ENCODE measurements around the gene CCDC78.

Gene CCDC78

DNA sequence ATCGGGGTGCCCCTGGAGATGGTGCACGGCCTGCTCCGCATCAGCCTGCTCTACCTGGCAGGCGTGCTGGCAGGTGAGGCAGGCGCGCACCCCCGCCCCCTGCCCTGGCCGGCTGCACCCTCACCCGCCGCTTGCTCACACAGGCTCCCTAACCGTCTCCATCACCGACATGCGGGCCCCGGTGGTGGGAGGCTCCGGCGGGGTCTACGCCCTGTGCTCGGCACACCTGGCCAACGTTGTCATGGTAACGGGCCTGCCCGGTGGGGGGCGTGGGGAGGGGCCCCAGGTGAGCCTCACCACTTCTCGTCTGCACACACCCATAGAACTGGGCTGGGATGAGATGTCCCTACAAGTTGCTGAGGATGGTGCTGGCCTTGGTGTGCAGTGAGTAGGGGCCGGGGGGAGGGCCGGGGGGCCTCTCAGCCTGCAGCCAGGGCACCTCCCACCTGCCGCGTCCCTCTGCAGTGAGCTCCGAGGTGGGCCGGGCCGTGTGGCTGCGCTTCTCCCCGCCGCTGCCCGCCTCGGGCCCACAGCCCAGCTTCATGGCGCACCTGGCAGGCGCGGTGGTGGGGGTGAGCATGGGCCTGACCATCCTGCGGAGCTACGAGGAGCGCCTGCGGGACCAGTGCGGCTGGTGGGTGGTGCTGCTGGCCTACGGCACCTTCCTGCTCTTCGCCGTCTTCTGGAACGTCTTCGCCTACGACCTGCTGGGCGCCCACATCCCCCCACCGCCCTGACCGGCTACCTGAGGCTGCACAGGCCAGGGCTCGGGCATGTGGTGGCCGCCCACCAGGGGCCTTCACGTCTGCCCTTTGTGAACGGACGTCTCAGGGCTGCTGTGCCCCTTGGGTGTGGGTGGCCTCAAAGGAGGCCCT is 48.7 kb downstream of the CCDC78 start:
- FAIRE-seq: no peak

DNA sequence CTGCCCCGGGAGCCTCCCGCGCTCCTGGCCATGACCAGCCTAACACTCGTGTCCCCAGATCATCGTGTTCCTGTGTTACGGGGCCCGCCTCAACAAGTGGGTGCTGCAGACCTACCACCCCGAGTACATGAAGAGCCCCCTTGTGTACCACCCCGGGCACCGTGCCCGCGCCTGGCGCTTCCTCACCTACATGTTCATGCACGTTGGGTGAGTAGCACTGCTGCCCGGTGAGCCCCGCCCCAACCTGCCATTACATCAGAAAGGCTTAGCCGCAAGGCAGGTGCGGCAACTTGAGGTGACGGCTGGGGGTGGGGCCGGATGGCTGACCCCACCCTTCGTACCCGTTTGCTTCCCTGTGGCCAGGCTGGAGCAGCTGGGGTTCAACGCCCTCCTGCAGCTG is 49.3 kb downstream of the CCDC78 start:
- FAIRE-seq: no peak

DNA sequence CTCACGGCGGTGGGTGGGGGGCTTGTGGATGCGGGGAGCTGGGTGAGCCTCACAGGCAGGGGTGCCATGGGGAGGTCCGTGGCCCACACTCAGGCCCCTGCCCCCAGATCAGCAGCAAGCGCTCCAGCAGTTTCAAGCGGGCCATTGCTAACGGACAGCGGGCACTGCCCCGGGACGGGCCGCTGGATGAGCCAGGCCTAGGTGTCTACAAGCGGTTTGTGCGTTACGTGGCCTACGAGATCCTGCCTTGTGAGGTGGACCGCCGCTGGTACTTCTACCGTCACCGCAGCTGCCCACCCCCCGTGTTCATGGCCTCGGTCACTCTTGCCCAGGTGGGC is 49.7 kb downstream of the CCDC78 start:
- no peak for FAIRE-seq

DNA sequence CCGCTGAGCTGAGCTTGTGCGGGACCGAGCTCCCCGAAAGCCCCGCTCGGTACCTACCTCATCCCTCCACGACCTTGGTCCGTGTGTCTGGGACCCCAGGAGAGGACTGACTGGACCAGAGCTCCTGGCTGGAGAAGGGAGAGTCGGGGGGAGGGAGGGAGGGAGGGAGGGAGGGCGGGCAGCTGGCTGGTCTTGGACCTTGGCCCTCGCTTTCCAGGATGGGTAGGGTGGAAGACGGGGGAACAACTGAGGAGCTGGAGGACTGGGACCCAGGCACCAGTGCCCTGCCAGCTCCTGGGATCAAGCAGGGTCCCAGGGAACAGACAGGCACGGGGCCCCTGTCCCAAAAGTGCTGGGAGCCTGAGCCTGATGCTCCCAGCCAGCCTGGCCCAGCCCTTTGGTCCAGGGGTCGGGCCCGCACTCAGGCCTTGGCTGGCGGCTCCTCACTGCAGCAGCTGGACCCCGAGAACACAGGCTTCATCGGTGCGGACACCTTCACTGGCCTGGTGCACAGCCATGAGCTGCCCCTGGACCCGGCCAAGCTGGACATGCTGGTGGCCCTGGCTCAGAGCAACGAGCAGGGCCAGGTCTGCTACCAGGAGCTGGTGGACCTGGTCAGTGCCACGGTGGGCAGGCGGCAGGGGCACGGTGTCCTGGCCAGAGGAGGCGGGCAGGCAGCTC is 50.2 kb downstream of the CCDC78 start:
- FAIRE-seq: no peak

DNA sequence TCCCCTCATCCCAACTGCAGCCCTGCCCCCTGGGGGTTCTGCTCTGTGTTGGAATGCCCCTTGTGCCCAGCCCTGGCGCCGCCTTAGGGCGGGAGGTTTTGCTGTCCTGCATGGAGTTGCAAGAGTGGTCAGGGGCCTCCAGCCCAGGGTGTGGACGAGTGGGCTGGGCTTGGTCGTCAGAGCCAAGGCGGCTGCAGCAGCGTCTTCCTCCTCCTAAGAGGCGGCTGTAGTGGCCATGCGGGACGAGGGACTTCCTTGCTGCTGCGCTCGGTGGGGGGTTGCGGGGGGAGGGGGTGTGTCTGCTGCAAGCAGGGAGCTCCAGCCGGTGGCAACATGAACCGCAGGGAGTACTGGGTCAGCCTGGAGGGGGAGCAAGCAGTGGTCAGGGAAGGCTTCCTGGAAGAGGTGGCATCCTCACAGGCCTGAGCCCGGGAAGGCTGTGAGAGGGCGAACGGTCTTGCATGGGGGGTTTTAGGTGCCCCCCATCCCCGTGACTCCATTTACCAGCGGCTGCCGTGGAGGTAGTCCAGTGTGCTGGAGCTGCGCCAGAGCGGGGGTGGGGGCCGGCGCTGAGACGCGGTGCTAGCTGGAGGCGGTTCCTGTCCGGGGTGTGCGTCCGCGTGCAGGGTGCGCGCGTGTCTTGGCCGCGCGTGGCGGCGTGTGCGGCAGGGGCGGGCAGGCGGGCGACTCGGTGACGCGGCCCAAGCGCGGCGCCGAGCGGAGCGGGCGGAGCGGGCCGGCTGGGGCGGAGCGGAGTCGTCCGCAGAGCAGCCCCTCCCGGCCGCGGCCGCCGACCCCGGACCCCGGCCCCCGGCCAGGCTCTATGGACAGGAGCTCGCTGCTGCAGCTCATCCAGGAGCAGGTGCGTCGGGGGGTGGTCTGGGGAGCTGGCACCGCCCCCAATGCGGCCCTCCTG is 51.0 kb downstream of the CCDC78 start, which contains the start of gene RHBDL1:
RHBDL1 (plus strand) TSS at position 704 of the 916 bp plus-strand sequence; CDS start at position 824, 120 bp downstream.
- no peak for FAIRE-seq

DNA sequence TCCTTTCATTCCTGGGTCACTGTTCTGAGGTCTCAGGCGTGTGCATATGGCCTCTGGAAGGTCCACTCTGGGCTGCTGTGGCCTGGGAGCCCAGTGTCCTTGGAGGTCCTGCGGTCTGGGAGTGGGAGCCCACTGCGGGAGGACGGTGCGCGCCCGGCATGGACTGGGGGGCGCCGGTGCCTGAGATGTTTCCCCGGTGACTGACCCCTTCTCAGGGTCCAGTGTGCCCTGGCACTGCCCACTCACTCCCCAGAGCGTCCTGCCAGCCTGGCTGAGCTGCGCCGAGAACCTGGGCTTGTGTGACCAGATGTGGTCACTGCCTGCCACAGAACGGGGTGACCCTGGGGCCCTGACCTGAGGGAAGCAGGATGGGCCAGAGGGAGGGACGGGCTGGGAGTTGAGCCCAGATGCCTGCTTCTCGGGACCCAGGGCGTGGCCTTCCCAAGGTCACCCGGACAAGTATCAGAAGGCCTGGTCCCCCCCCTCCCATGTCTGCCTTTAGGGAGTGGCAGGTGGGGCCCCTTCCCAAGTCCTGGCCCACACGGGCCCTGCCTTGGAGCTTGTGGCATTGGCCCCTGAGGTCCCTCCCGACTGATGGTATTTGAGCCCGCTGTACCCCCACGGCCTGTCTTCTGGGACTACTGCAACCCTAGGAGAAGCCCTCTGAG is 51.9 kb downstream of the CCDC78 start:
- FAIRE-seq: no peak

DNA sequence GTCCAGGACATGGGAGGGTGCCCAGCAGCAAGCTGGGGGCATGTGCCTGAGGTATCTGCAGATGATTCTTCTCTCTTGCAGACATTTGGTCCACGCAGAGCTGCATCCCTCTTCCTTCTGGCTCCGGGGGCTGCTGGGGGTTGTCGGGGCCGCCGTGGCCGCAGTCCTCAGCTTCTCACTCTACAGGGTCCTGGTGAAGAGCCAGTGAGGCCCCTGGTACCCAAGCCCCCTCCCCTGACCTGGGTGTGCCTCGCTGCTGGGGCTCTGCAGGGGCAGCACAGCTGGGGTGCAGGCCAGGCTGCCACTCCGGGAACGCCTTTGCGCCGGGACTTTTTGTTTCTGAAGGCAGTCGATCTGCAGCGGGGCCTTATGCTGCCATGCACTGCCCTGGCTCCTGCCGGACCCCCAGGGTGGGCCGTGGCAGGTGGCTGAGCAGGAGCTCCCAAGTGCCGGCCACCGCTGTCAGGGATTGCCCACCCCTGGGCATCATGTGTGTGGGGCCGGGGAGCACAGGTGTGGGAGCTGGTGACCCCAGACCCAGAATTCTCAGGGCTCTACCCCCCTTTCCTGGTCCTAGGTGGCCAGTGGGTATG is 52.7 kb downstream of the CCDC78 start:
- no peak for FAIRE-seq

DNA sequence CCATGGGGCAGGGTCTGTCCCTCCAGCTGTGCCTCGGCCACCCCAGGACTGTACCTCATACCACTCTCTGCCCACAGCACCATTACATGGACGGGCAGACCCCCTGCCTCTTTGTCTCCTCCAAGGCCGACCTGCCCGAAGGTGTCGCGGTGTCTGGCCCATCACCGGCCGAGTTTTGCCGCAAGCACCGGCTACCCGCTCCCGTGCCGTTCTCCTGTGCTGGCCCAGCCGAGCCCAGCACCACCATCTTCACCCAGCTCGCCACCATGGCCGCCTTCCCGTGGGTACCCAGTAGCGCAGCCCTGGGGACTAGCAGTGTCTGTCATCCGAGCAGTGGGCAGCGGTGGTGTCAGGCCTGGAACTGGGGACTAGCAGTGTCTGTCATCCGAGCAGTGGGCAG is 53.4 kb downstream of the CCDC78 start:
- no peak for FAIRE-seq
